Gastrocnemius medialis (tissue), 4 donors: ENCODE results near the gene IFT81. TPM values are rescaled to one million over a fixed set of nuclear protein-coding genes. Genes with fewer than 3 reads are reported as not detected.

Experiments
- ATAC-seq, 2 donors: fragments of 150-250 bp; one replicate each; pipeline ENCODE4 v1.9.1; 2016
- DNase-seq, 2 donors: peaks; one replicate each; pipeline ENCODE4 v3.0.0-alpha.2; 2019
- H3K27ac ChIP-seq, 4 donors: fragments of 200-600 bp; sonication (generic); 1 replicate in 1 of 4; 2 replicates in 3 of 4; pipeline ENCODE4 v1.5.1; 2016 to 2018; ENCODE audit warnings: mild to moderate bottlenecking in 2 of 4, moderate library complexity in 1 of 4
- H3K27me3 ChIP-seq, 3 donors: fragments of 200-600 bp; sonication (generic) in 2 of 3; 1 replicate in 1 of 3; 2 replicates in 2 of 3; pipeline versions ENCODE4 v1.5.1 to v1.6.0; 2016 to 2019; ENCODE audit warnings: mild to moderate bottlenecking in 1 of 3, moderate library complexity in 1 of 3
- H3K36me3 ChIP-seq, 2 donors: fragments of 200-600 bp; sonication (generic) in 1 of 2; one replicate each; pipeline ENCODE4 v1.5.1; 2017 to 2018
- H3K4me1 ChIP-seq, 2 donors: fragments of 200-600 bp; sonication (generic) in 1 of 2; one replicate each; pipeline ENCODE4 v1.5.1; 2016 to 2017; ENCODE audit warnings: mild to moderate bottlenecking in 2 of 2
- H3K4me3 ChIP-seq, 4 donors: fragments of 200-600 bp; sonication (generic) in 3 of 4; 1 replicate in 1 of 4; 2 replicates in 3 of 4; pipeline ENCODE4 v1.5.1; 2016 to 2019; ENCODE audit warnings: mild to moderate bottlenecking in 2 of 4
- H3K9me3 ChIP-seq, 3 donors: fragments of 200-600 bp; sonication (generic) in 2 of 3; 1 replicate in 1 of 3; 2 replicates in 2 of 3; pipeline ENCODE4 v1.5.1; 2016 to 2019
- POLR2A ChIP-seq, 2 donors: fragments of 450-650 bp; IDR thresholded peaks; one replicate each; pipeline ENCODE4 v1.6.1; 2017; ENCODE audit warnings: antibody characterized with exemption in 2 of 2, mild to moderate bottlenecking in 2 of 2, moderate library complexity in 2 of 2
- in situ Hi-C, 4 donors: fragments of 200-750 bp; cut with MboI; loops; one replicate each; pipeline versions ENCODE4 v1.15.0 to v1.8.0; 2017; ENCODE audit warnings: low sequenced_read_pairs in 4 of 4
- intact Hi-C: fragments of 100-400 bp; cut with DNase I; formaldehyde crosslinking; loops from one replicate; pipeline ENCODE4 v1.15.1; 2023; ENCODE audit warnings: low total_unique reads
- total RNA-seq, 4 donors: library from RNA; depleted of rRNA; stranded (reverse); fragments of >200 nt; gene quantifications; one replicate each; pipeline versions ENCODE4 v1.1.0 to v1.2.3, GENCODE V29; 2016
- TF ChIP-seq, protein P1 (sequence below), 5 experiments: fragments of 450-650 bp in 3 of 5; fragments of 200-600 bp in 2 of 5; sonication (generic) in 2 of 5; IDR thresholded peaks in 4 of 5; conservative IDR thresholded peaks in 1 of 5; 1 replicate in 4 of 5; 2 replicates in 1 of 5; pipeline ENCODE4 v1.5.1; 2016 to 2019; ENCODE audit warnings: antibody characterized with exemption in 5 of 5, mild to moderate bottlenecking in 3 of 5, moderate library complexity in 3 of 5

The IFT81 gene
- total RNA-seq, 4 donors from 2014 or later, result 3.3 to 4.5 (median 3.7) TPM

DNA sequence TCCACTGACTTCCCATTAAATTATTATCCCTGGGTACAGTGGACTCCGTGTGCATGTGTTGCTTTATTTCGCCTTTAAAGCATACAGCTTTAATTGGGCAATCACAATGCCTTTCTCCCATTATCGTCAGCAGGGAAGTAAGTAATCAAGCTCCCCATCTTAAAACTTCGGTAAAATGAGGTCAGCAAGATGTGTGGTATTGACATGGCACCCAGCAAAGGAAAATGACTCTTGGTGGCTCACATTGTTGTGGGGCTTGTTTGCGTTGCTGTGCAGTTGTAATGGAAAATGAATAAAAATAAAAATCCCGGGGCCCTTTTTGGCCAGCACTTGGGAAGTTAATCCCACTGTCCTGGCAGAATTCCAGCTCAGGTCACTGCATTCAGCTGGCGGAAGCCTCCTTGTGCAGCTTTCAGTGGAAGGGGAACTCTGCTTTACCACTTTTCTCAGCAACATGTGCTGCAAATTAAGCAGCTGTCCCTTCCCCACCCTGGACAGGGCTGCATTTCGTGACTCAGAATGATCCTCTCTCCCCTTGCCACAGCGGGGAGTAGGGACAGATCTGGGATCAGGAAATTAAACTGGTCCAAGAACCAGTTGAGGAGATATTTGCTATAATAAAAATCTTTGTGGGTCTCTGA, 142.9 kb downstream of the IFT81 start:
- ATAC-seq, result peak; percentile 24 to 30
- peak; percentile 36 to 57 for DNase-seq

More for the DNA sequence above, 142.9 kb downstream of the IFT81 start:
- in situ Hi-C loops, result no loop called here
- Histone ChIP-seq H3K36me3 (no peaks in the 10 kb centered on the region), H3K9me3 (no peaks in the 10 kb centered on the region), H3K4me3 (peak overlapping the region in 1 of 4 donors; percentile 14), H3K4me1 (peaks cover 45% of the 10 kb centered on the region in 2 donors), H3K27me3 (no peaks in the 10 kb centered on the region), H3K27ac (peak overlapping the region; percentile 82 to 91 (median 88))
- intact Hi-C loops, result no loop called here
- TF ChIP-seq, protein P1, sequence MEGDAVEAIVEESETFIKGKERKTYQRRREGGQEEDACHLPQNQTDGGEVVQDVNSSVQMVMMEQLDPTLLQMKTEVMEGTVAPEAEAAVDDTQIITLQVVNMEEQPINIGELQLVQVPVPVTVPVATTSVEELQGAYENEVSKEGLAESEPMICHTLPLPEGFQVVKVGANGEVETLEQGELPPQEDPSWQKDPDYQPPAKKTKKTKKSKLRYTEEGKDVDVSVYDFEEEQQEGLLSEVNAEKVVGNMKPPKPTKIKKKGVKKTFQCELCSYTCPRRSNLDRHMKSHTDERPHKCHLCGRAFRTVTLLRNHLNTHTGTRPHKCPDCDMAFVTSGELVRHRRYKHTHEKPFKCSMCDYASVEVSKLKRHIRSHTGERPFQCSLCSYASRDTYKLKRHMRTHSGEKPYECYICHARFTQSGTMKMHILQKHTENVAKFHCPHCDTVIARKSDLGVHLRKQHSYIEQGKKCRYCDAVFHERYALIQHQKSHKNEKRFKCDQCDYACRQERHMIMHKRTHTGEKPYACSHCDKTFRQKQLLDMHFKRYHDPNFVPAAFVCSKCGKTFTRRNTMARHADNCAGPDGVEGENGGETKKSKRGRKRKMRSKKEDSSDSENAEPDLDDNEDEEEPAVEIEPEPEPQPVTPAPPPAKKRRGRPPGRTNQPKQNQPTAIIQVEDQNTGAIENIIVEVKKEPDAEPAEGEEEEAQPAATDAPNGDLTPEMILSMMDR (IDR thresholded peaks at IDR 0.05 in 4 of 5, conservative IDR thresholded peaks at IDR 0.05 in 1 of 5), result no peak
- peak; percentile 20 to 37 for TF ChIP-seq POLR2A (IDR thresholded peaks at IDR 0.05)

Other genes with a start within 250 kb of the IFT81 start
- gene GLTP, start 243.8 kb upstream of the IFT81 start, total RNA-seq, result 10 to 100 TPM; 18.3 to 34.0 (median 22.4) TPM
- 1 to 10 TPM; 7.3 to 9.4 (median 8.0) TPM for gene TCHP, start 224.1 kb upstream of the IFT81 start, total RNA-seq
- 10 to 100 TPM; 23.4 to 32.1 (median 23.6) TPM for gene GIT2, start 128.0 kb upstream of the IFT81 start, total RNA-seq
- 10 to 100 TPM; 19.0 to 29.3 (median 20.5) TPM for gene ANKRD13A, start 124.9 kb upstream of the IFT81 start, total RNA-seq
- gene C12orf76, start 75.8 kb upstream of the IFT81 start, total RNA-seq, result 10 to 100 TPM in 1 of 4 donors, 1 to 10 TPM in 3; 3.0 to 22.8 (median 8.0) TPM
- 1,000 to 10,000 TPM in 2 of 4 donors, 100 to 1,000 TPM in 2; 788 to 1,983 (median 1,302) TPM for gene ATP2A2, start 156.9 kb downstream of the IFT81 start, total RNA-seq